Activated naive CD8-positive, alpha-beta T cell treated with anti-CD3 and anti-CD28 coated beads, Interleukin-2, amount 50 U/mL, for 24 hours (primary cell): Measurements from ENCODE around the gene ZNF334.

ENCODE experiments used
- ATAC-seq: fragments of 150-1000 bp; cut with Tn5 transposase; one replicate; pipeline ENCODE4 v1.10.0; 2021
- DNase-seq: peaks from one replicate; pipeline ENCODE4 v3.0.0; 2021
- H3K27ac Mint-ChIP-seq: one replicate; pipeline ENCODE4 v1.8.0; 2021; ENCODE audit warnings: mild to moderate bottlenecking, mixed read lengths
- H3K27me3 Mint-ChIP-seq: one replicate; pipeline ENCODE4 v1.8.0; 2021; ENCODE audit warnings: mixed read lengths
- H3K36me3 Mint-ChIP-seq: one replicate; pipeline ENCODE4 v1.8.0; 2021; ENCODE audit warnings: low read depth, mixed read lengths
- H3K4me1 Mint-ChIP-seq: one replicate; pipeline ENCODE4 v1.8.0; 2021; ENCODE audit warnings: mixed read lengths
- H3K4me3 Mint-ChIP-seq: one replicate; pipeline ENCODE4 v1.8.0; 2021; ENCODE audit warnings: mild to moderate bottlenecking, moderate library complexity, mixed read lengths
- H3K9me3 Mint-ChIP-seq: one replicate; pipeline ENCODE4 v1.8.0; 2021; ENCODE audit warnings: mixed read lengths

The ZNF334 gene

GRCh38 chr20:46512943-46513844, at the start of gene ZNF334:
ZNF334 (minus strand) TSS chr20:46513559; CDS start chr20:46512102, 1,457 bp downstream.
- H3K27me3 Mint-ChIP-seq: peaks cover 38% of the 10 kb centered on the region
- peaks cover 4% of the 10 kb centered on the region for H3K9me3 Mint-ChIP-seq
- peaks cover 30% of the 10 kb centered on the region for H3K4me1 Mint-ChIP-seq
- peak; percentile 73 for DNase-seq
- H3K27ac Mint-ChIP-seq: peak within 1 kb of the TSS; percentile 60
- peak within 1 kb of the TSS; percentile 83 for H3K4me3 Mint-ChIP-seq
- peak; percentile 98 for ATAC-seq
- peaks cover 8% of the 10 kb centered on the region for H3K36me3 Mint-ChIP-seq

DNA sequence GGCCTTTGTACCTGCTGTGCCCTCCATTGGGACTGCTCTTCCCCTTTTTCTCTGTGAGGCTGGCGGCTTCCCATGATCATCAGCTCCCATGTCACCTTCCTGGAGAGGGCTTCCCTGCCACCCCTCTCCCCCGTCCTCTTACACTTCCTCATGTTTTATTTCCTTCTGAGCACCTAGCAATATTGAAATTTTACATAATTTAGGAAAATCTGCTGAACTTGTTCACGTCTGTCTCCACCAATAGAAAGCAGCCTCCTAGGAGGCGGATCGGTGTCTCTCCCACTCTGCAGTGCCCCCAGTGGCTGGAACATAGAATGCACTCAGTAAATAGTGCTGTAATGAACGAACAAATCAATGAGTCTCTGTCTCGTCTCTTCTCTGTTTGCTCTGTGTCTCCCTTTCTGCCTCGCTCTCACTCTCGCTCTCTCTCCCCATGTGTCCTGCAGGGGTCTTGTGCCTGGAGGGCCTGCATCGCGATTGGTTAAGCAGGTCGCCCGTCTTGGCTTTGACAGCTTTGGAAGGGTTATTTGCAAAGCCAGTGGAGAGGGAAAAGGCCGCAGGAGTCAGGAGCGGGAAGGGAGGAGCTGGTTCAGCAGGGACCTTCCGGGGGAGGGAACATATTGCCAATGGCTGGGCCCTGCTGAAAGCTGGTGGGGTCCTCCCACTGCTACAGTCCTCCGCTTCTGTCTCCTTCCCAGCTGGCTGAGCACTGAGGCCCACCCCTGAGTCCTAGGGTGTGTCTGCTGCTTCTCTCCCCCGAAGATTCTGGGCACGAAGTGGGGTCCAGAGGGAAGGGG, 49.2 kb upstream of the ZNF334 start:
- Mint-ChIP-seq H3K9me3 (no peaks in the 10 kb centered on the region), H3K36me3 (no peaks in the 10 kb centered on the region), H3K4me3 (no peak overlapping the region), H3K27ac (no peak overlapping the region), H3K4me1 (peaks cover 31% of the 10 kb centered on the region), H3K27me3 (peaks cover 6% of the 10 kb centered on the region)
- peak; percentile 79 for DNase-seq
- ATAC-seq: peak; percentile 37

GRCh38 chr20:46562009-46562372, 48.6 kb upstream of the ZNF334 start:
- ATAC-seq (no peak), DNase-seq (no peak)
- Mint-ChIP-seq H3K36me3 (no peaks in the 10 kb centered on the region), H3K27ac (no peak overlapping the region), H3K4me3 (no peak overlapping the region), H3K27me3 (peaks cover 2% of the 10 kb centered on the region), H3K9me3 (no peaks in the 10 kb centered on the region), H3K4me1 (peaks cover 37% of the 10 kb centered on the region)

DNA sequence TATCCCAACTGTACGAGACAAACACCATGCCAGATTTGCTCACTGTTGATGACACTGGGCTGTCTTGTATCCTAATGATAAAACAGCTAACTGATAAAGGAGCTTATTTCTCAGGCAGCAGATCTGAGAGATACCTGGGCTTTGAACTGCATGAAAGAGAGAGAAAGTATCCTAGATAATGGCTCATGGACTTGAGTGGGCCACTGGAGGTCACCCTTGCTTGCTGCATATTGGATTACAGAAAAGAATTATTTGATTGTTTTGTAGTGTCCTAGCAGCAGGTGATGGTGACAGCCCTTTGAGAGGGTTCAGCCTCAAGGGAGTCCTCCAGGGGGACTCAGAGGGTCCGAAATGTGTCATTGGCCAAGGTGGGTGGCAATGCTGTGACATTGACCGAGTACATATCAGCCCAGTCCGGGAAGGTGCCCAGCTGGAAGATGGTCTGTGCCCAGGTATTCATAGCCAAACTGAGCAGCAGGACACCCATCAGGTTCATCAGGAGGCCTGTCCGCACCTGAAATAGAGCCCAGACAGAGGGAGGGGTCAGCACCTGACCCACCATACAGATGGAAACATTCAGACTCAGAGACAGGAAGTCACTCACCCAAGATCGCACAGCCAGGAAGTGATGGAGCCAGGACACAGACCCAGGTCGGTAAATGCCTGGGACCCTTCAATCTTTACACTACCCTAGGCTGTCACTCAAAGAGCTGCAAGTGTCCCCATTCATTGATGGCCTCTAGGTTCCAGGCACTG, 46.5 kb upstream of the ZNF334 start:
- Mint-ChIP-seq H3K4me3 (no peak overlapping the region), H3K27ac (peak overlapping the region; percentile 27), H3K27me3 (no peaks in the 10 kb centered on the region), H3K36me3 (no peaks in the 10 kb centered on the region), H3K9me3 (no peaks in the 10 kb centered on the region), H3K4me1 (peaks cover 48% of the 10 kb centered on the region)
- DNase-seq (no peak), ATAC-seq (no peak)

DNA sequence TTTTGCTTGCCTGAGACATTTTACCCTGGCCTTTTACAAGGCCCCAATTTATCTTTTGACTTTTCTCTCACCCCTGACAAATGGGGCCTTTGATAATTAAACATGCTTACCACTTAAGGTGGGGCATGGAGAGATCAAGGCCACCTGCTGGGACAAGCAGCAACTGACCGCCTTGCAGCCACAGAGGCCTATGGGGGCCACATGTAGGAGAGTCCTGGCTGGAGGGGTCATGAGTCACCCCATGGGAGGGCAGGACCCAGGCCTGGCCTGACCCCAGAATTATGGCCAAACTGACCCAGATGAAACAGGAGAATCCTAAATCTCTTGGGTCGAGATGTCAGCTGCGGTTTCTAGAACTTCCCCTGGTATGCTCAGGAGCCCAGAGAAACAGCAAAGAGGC, 45.6 kb upstream of the ZNF334 start:
- DNase-seq (no peak), ATAC-seq (no peak)
- Mint-ChIP-seq H3K9me3 (no peaks in the 10 kb centered on the region), H3K27ac (peak overlapping the region; percentile 17), H3K4me1 (peaks cover 55% of the 10 kb centered on the region), H3K36me3 (no peaks in the 10 kb centered on the region), H3K27me3 (no peaks in the 10 kb centered on the region), H3K4me3 (no peak overlapping the region)

DNA sequence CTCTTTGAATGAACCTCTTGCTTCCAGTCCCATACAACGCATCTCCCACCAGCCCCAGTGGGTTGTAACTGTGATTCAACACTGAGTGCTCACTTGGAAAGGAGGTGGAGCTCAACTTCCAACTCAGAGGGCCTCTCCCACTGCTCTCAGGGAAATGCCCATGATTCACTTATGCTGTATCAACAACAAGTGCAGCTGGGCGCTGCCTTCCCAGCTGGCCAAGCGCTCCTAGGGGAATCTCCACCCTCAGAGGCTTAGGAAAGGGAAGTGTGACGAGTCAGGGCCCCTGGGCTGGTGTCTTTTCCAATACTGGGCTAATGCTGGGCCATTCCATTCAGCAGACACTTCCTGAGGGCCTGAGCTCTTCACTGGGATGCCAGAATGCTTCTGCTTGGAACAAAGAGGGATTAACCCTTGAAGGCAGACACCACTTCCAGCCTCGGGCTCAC, 45.2 kb upstream of the ZNF334 start:
- no peaks in the 10 kb centered on the region for H3K36me3 Mint-ChIP-seq
- peak overlapping the region; percentile 32 for H3K4me3 Mint-ChIP-seq
- H3K27me3 Mint-ChIP-seq: no peaks in the 10 kb centered on the region
- DNase-seq: peak; percentile 44
- no peaks in the 10 kb centered on the region for H3K9me3 Mint-ChIP-seq
- H3K4me1 Mint-ChIP-seq: peaks cover 57% of the 10 kb centered on the region
- peak overlapping the region; percentile 75 for H3K27ac Mint-ChIP-seq
- peak; percentile 98 for ATAC-seq

DNA sequence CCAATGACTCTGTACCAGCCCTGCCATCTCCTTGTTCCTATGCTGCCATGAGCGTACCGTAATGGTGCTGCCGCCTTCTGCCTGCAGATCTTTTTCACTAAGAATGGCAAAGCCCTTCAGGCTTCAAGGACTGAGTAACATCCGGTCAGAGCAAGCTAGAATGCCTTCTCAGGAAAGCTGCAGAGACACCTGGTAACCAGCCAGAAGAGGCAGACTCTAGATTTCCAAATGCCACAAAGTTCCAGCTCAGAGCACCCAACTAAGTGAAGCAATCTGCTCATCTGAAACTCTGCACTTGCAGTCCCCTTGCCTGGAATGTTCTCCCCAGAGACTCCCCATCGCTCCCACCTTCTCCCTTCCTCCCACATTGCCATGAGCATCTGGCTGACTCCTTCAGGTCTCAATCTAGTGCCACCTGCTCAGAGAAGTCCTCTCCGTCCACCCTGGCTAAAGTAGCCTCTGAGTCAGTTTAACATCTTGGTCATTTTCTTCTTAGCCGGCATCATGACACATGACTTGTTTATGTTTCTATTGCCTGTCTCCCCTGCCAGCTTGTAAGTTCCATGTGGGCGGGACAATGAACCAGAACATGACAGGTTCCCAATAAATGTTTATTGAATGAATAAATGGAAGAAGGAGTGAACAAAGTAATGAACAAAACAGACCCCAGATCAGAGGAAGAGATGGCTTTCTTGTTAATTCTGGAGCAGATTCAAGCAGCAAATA, 44.0 kb upstream of the ZNF334 start:
- no peaks in the 10 kb centered on the region for H3K9me3 Mint-ChIP-seq
- H3K27me3 Mint-ChIP-seq: no peaks in the 10 kb centered on the region
- H3K27ac Mint-ChIP-seq: peak overlapping the region; percentile 75
- no peaks in the 10 kb centered on the region for H3K36me3 Mint-ChIP-seq
- ATAC-seq: no peak
- no peak overlapping the region for H3K4me3 Mint-ChIP-seq
- no peak for DNase-seq
- H3K4me1 Mint-ChIP-seq: peaks cover 69% of the 10 kb centered on the region

DNA sequence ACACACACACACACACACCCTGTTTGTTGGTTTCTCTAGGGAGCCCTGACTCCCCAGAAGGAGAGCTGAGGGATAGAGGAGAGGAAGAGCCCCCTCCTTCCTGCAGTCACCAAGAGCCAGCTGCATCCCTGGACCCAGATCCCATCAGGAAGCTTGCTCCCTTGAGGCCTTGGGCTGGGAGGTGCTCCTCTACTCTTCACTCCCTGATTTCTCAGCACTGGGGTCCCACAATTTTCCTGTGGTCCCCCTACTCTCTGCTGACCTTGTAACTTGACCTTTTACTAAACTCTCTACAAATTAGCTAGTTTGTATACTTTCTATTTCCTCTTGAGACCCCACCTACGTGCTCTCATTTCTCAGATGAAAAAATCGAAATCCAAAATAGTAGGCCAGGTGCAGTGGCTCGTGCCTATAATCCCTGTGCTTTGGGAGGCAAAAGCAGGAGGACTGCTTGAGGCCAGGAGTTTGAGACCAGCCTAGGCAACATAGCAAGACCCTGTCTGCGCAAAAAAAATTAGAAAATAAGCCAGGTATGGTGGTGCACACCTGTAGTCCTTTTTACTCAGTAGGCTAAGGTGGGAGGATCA, 42.1 kb upstream of the ZNF334 start:
- H3K9me3 Mint-ChIP-seq: no peaks in the 10 kb centered on the region
- no peak for ATAC-seq
- no peak overlapping the region for H3K27ac Mint-ChIP-seq
- peaks cover 80% of the 10 kb centered on the region for H3K4me1 Mint-ChIP-seq
- DNase-seq: no peak
- H3K4me3 Mint-ChIP-seq: no peak overlapping the region
- H3K27me3 Mint-ChIP-seq: no peaks in the 10 kb centered on the region
- H3K36me3 Mint-ChIP-seq: no peaks in the 10 kb centered on the region

DNA sequence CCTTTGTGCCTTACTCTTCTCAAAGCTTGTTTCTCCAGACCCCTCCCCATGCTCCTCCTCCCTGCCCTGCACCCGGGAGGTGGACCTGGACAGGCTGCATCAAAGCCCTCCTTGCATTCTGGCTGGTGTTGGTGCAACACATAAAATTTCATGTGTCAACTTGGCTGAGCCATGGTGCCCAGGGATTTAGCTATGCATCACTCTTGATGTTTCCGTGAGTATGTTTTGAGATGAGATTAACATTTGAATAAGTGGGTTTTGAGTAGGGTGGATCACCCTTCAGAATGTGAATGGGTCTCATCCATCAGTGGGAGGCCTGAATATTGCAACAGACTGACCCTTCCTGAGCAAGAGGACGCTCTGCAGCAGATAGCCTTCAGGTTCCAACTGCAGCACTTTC, 41.5 kb upstream of the ZNF334 start:
- H3K27ac Mint-ChIP-seq: peak overlapping the region; percentile 67
- peaks cover 81% of the 10 kb centered on the region for H3K4me1 Mint-ChIP-seq
- H3K4me3 Mint-ChIP-seq: no peak overlapping the region
- DNase-seq: no peak
- no peaks in the 10 kb centered on the region for H3K27me3 Mint-ChIP-seq
- no peaks in the 10 kb centered on the region for H3K9me3 Mint-ChIP-seq
- no peaks in the 10 kb centered on the region for H3K36me3 Mint-ChIP-seq
- ATAC-seq: no peak

DNA sequence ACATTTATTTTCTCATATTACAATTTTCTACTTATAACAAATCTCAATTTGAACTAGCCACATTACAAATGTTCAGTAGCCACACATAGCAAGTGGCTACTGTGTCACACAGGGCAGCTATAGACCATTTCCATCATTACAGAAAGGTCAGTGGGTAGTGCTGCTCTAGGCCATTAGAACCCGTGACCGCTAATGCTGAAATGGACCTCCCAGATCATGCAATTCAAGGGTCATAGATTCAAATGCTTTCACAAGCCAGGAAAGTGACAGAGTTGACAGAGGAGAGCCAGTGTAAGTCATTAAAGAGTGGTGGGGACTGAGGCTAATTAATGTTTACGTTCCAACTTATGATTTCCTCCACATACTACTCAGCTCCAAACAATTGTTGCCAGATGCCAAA, 40.6 kb upstream of the ZNF334 start:
- DNase-seq: no peak
- H3K9me3 Mint-ChIP-seq: no peaks in the 10 kb centered on the region

GRCh38 chr20:46552460-46553420, 39.4 kb upstream of the ZNF334 start:
- Mint-ChIP-seq H3K4me1 (peaks cover 61% of the 10 kb centered on the region), H3K27me3 (no peaks in the 10 kb centered on the region), H3K27ac (peak overlapping the region; percentile 78), H3K36me3 (no peaks in the 10 kb centered on the region), H3K9me3 (no peaks in the 10 kb centered on the region), H3K4me3 (peak overlapping the region; percentile 23)
- ATAC-seq (peak; percentile 95), DNase-seq (peak; percentile 58)

More for the DNA sequence above, 40.6 kb upstream of the ZNF334 start:
- peaks cover 73% of the 10 kb centered on the region for H3K4me1 Mint-ChIP-seq
- no peak overlapping the region for H3K4me3 Mint-ChIP-seq
- H3K36me3 Mint-ChIP-seq: no peaks in the 10 kb centered on the region
- no peaks in the 10 kb centered on the region for H3K27me3 Mint-ChIP-seq
- no peak for ATAC-seq
- H3K27ac Mint-ChIP-seq: no peak overlapping the region

GRCh38 chr20:46551522-46552381, 38.4 kb upstream of the ZNF334 start:
- H3K9me3 Mint-ChIP-seq: no peaks in the 10 kb centered on the region
- peaks cover 51% of the 10 kb centered on the region for H3K4me1 Mint-ChIP-seq
- H3K4me3 Mint-ChIP-seq: no peak overlapping the region
- no peak overlapping the region for H3K27ac Mint-ChIP-seq
- H3K27me3 Mint-ChIP-seq: no peaks in the 10 kb centered on the region
- ATAC-seq (no peak), DNase-seq (no peak)
- H3K36me3 Mint-ChIP-seq: no peaks in the 10 kb centered on the region
